OCI-LY1 (cell line): ENCODE results near the gene PLAAT4.

Experiments used
- H2AFZ ChIP-seq: fragments of 200-600 bp; sonication (generic), shearing (Covaris generic); 2 replicates; pipeline ENCODE4 v1.6.0; 2014; ENCODE audit warnings: antibody characterized with exemption, mild to moderate bottlenecking, low read length
- H3F3A ChIP-seq: fragments of 200-600 bp; sonication (generic), shearing (Covaris generic); 2 replicates; pipeline ENCODE4 v1.6.0; 2014; ENCODE audit warnings: mild to moderate bottlenecking, antibody characterized with exemption, low read length, moderate library complexity; ENCODE audit not compliant: insufficient read depth
- H3K27ac ChIP-seq: fragments of 200-600 bp; sonication (generic); 2 replicates; pipeline ENCODE4 v1.5.1; 2014; ENCODE audit warnings: low read length, mixed run types, mild to moderate bottlenecking, low read depth; ENCODE audit not compliant: poor library complexity, severe bottlenecking
- H3K27me3 ChIP-seq: fragments of 200-600 bp; sonication (generic); 2 replicates; pipeline ENCODE4 v1.6.0; 2014; ENCODE audit warnings: antibody characterized with exemption, mild to moderate bottlenecking, low read length, moderate library complexity; ENCODE audit not compliant: insufficient read depth
- H3K36me3 ChIP-seq: fragments of 200-600 bp; sonication (generic); 2 replicates; pipeline ENCODE4 v1.6.1; 2014; ENCODE audit warnings: mild to moderate bottlenecking, antibody characterized with exemption, low read length, moderate library complexity, mixed read lengths; ENCODE audit not compliant: insufficient read depth
- H3K4me1 ChIP-seq: fragments of 200-600 bp; sonication (generic); 2 replicates; pipeline ENCODE4 v1.5.1; 2014; ENCODE audit warnings: mild to moderate bottlenecking, low read length, moderate library complexity; ENCODE audit not compliant: insufficient read depth, severe bottlenecking
- H3K4me2 ChIP-seq: fragments of 200-600 bp; sonication (generic), shearing (Covaris generic); 2 replicates; pipeline ENCODE4 v1.6.1; 2014; ENCODE audit warnings: low read length
- H3K4me3 ChIP-seq: fragments of 200-600 bp; sonication (generic); 2 replicates; pipeline ENCODE4 v1.5.1; 2014; ENCODE audit warnings: low read length, low read depth, mild to moderate bottlenecking, mixed read lengths; ENCODE audit not compliant: poor library complexity, severe bottlenecking
- H3K79me2 ChIP-seq: fragments of 200-600 bp; shearing (Covaris generic); 2 replicates; pipeline ENCODE4 v1.6.1; 2016; ENCODE audit warnings: mixed run types, low read length, mixed read lengths; ENCODE audit not compliant: insufficient read depth
- H3K9ac ChIP-seq: fragments of 200-600 bp; sonication (generic), shearing (Covaris generic); 2 replicates; pipeline ENCODE4 v1.6.1; 2014; ENCODE audit warnings: mild to moderate bottlenecking, low read length, mixed read lengths
- H3K9me2 ChIP-seq: fragments of 200-600 bp; sonication (generic), shearing (Covaris generic); 2 replicates; pipeline ENCODE4 v1.6.1; 2014; ENCODE audit warnings: low read depth, mild to moderate bottlenecking, low read length, mixed read lengths
- H3K9me3 ChIP-seq: fragments of 200-600 bp; shearing (Covaris generic); 2 replicates; pipeline ENCODE4 v1.6.1; 2014; ENCODE audit warnings: low read length, mixed read lengths
- H4K20me1 ChIP-seq: fragments of 200-600 bp; sonication (generic), shearing (Covaris generic); 2 replicates; pipeline ENCODE4 v1.6.0; 2016; ENCODE audit warnings: mild to moderate bottlenecking, low read length; ENCODE audit not compliant: insufficient read depth
- EZH2 ChIP-seq: fragments of 200-600 bp; sonication (generic), shearing (Covaris generic); IDR thresholded peaks from 2 replicates; pipeline ENCODE4 v1.8.0; 2017; ENCODE audit warnings: borderline replicate concordance, mixed run types, mild to moderate bottlenecking, antibody characterized with exemption, low read length, moderate library complexity, mixed read lengths
- TF ChIP-seq, protein P1 (sequence below): fragments of 200-600 bp; sonication (generic), shearing (Covaris generic); IDR thresholded peaks from 2 replicates; pipeline ENCODE4 v1.5.1; 2017; ENCODE audit warnings: mild to moderate bottlenecking, antibody characterized with exemption, low read length, moderate library complexity, mixed read lengths

The PLAAT4 gene

DNA sequence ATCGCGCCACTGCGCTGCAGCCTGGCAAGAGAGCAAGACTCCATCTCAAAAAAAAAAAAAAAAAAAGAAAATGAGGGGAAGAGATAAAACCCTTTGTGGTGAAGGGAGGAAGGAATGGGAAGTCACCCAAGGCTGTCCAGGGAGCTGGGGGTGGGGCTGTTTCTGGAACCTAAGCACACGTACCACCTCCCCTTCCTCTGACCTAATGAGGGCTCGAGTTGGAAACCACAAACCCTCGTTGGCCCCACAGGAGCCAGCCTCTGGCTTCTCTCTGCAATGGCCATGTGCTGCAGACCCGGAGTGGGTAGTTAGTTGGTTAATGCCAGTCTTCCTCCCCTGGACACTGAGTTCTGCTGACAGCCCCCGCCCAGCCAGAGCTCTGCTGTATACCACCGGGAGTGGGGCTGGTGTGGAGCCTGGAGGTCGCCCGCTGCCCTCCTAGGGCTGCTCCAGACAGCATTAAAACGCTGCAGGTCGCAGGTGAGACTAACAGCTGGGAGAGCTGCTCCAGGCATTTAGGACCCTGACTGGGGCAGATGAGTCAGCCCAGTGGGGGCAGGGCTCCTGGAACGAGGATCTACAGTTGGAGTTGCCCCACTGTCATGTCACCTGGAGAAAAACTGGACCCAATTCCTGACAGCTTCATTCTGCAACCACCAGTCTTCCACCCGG lies 30.6 kb upstream of the PLAAT4 start, which contains the start of gene LGALS12:
LGALS12 (plus strand) TSS at position 228 of the 672 bp plus-strand sequence; CDS start at position 603, 375 bp downstream.
- H3K4me2 ChIP-seq, result no peak within 1 kb of the TSS
- H3K79me2 ChIP-seq, result no peaks in the 10 kb centered on the region
- H3K4me3 ChIP-seq, result no peak within 1 kb of the TSS
- H3K4me1 ChIP-seq, result no peaks in the 10 kb centered on the region
- no peak within 1 kb of the TSS for H2AFZ ChIP-seq
- H3K9me2 ChIP-seq, result no peaks in the 10 kb centered on the region
- no peaks in the 10 kb centered on the region for H3K9me3 ChIP-seq
- no peaks in the 10 kb centered on the region for H3K36me3 ChIP-seq
- no peaks in the 10 kb centered on the region for H3F3A ChIP-seq
- no peaks in the 10 kb centered on the region for H4K20me1 ChIP-seq
- H3K9ac ChIP-seq, result no peak within 1 kb of the TSS
- H3K27me3 ChIP-seq, result 0 out of 2 replicates have a peak, but pooled peaks cover 3% of the 10 kb centered on the region
- TF ChIP-seq, protein P1, sequence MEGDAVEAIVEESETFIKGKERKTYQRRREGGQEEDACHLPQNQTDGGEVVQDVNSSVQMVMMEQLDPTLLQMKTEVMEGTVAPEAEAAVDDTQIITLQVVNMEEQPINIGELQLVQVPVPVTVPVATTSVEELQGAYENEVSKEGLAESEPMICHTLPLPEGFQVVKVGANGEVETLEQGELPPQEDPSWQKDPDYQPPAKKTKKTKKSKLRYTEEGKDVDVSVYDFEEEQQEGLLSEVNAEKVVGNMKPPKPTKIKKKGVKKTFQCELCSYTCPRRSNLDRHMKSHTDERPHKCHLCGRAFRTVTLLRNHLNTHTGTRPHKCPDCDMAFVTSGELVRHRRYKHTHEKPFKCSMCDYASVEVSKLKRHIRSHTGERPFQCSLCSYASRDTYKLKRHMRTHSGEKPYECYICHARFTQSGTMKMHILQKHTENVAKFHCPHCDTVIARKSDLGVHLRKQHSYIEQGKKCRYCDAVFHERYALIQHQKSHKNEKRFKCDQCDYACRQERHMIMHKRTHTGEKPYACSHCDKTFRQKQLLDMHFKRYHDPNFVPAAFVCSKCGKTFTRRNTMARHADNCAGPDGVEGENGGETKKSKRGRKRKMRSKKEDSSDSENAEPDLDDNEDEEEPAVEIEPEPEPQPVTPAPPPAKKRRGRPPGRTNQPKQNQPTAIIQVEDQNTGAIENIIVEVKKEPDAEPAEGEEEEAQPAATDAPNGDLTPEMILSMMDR, result no peak
- TF ChIP-seq EZH2, result no peak
- H3K27ac ChIP-seq, result no peak within 1 kb of the TSS

DNA sequence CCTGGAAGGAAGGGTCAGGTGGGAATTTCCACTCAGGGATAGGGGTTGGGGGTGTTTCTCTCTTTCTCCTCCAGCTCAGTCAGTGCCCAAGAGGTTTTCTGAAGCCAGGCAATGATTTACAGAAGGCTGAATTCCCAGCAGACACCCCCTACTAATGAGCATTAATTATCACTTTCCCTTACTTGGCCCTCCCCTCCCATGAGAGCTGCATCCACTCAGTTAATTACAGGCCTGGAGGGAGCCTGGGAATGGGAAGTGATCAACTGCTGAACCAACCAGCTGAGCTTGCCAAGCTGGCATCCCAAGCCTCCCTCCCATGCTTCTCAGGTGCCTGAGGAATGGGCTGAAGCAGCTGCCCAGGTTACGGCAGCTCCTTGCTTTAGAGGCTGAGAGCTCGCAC lies 29.7 kb upstream of the PLAAT4 start:
- no peaks in the 10 kb centered on the region for H3K4me1 ChIP-seq
- H3K4me2 ChIP-seq, result no peak overlapping the region

GRCh38 chr11:63507511-63507910 lies 29.1 kb upstream of the PLAAT4 start:
- no peak for TF ChIP-seq EZH2
- TF ChIP-seq, protein P1, result no peak
- H3K27ac ChIP-seq, result no peak overlapping the region
- H3K4me2 ChIP-seq, result no peak overlapping the region
- H3K9ac ChIP-seq, result no peak overlapping the region
- no peaks in the 10 kb centered on the region for H3K9me2 ChIP-seq
- no peak overlapping the region for H2AFZ ChIP-seq
- no peak overlapping the region for H3K4me3 ChIP-seq
- no peaks in the 10 kb centered on the region for H3F3A ChIP-seq
- no peaks in the 10 kb centered on the region for H3K36me3 ChIP-seq
- H3K4me1 ChIP-seq, result no peaks in the 10 kb centered on the region
- no peaks in the 10 kb centered on the region for H3K9me3 ChIP-seq
- H3K27me3 ChIP-seq, result 0 out of 2 replicates have a peak, but pooled peaks cover 3% of the 10 kb centered on the region
- no peaks in the 10 kb centered on the region for H3K79me2 ChIP-seq
- H4K20me1 ChIP-seq, result no peaks in the 10 kb centered on the region

More for the DNA sequence above, 29.7 kb upstream of the PLAAT4 start:
- no peaks in the 10 kb centered on the region for H3F3A ChIP-seq
- H3K79me2 ChIP-seq, result no peaks in the 10 kb centered on the region
- H2AFZ ChIP-seq, result no peak overlapping the region
- H3K27me3 ChIP-seq, result 0 out of 2 replicates have a peak, but pooled peaks cover 3% of the 10 kb centered on the region
- H4K20me1 ChIP-seq, result no peaks in the 10 kb centered on the region
- TF ChIP-seq, protein P1, result no peak
- no peak for TF ChIP-seq EZH2
- no peak overlapping the region for H3K9ac ChIP-seq
- no peak overlapping the region for H3K4me3 ChIP-seq
- no peaks in the 10 kb centered on the region for H3K9me3 ChIP-seq
- no peaks in the 10 kb centered on the region for H3K36me3 ChIP-seq
- H3K9me2 ChIP-seq, result no peaks in the 10 kb centered on the region
- H3K27ac ChIP-seq, result no peak overlapping the region
